Esophagus muscularis mucosa (tissue), 4 donors: ENCODE measurements around the gene TMEM9. TPM values are rescaled to one million over a fixed set of nuclear protein-coding genes. Genes with fewer than 3 reads are reported as not detected.
A peak's percentile ranks its signal among the peaks of the same experiment; 100 is the strongest.

Experiments used
- DNase-seq: peaks from one replicate; pipeline ENCODE4 v3.0.0-alpha.2; 2017; ENCODE audit errors: extremely low spot score
- H3K27ac ChIP-seq, 4 donors: fragments of 200-600 bp; sonication (generic); replicated peaks in 1 of 4; 1 replicate in 3 of 4; 2 replicates in 1 of 4; pipeline ENCODE4 v1.5.1; 2016 to 2019; ENCODE audit warnings: mild to moderate bottlenecking in 1 of 4
- H3K27me3 ChIP-seq, 4 donors: fragments of 200-600 bp; sonication (generic); one replicate each; pipeline versions ENCODE4 v1.5.1 to v1.6.0; 2016 to 2019
- H3K36me3 ChIP-seq, 4 donors: fragments of 200-600 bp; sonication (generic); one replicate each; pipeline ENCODE4 v1.5.1; 2016 to 2019
- H3K4me1 ChIP-seq, 4 donors: fragments of 200-600 bp; sonication (generic); one replicate each; pipeline ENCODE4 v1.5.1; 2016 to 2019
- H3K4me3 ChIP-seq, 4 donors: fragments of 200-600 bp; sonication (generic); 1 replicate in 2 of 4; 2 replicates in 2 of 4; pipeline ENCODE4 v1.5.1; 2016 to 2019; ENCODE audit warnings: mild to moderate bottlenecking in 4 of 4, moderate library complexity in 1 of 4
- H3K9me3 ChIP-seq, 4 donors: fragments of 200-600 bp; sonication (generic); 1 replicate in 3 of 4; 2 replicates in 1 of 4; pipeline ENCODE4 v1.5.1; 2016 to 2019
- CTCF ChIP-seq, 3 experiments: fragments of 200-600 bp in 2 of 3; fragments of 450-650 bp in 1 of 3; sonication (generic) in 2 of 3; IDR thresholded peaks; one replicate each; pipeline ENCODE4 v1.5.1; 2017 to 2019; ENCODE audit warnings: antibody characterized with exemption in 3 of 3, mild to moderate bottlenecking in 2 of 3, moderate library complexity in 1 of 3
- EP300 ChIP-seq: sonication (generic); formaldehyde crosslinking; IDR thresholded peaks from one replicate; pipeline ENCODE4 v1.6.1; 2017; ENCODE audit warnings: antibody characterized with exemption
- POLR2A ChIP-seq: fragments of 450-650 bp; IDR thresholded peaks from one replicate; pipeline ENCODE4 v1.6.1; 2017; ENCODE audit warnings: antibody characterized with exemption, moderate library complexity, mild to moderate bottlenecking, low read depth
- POLR2AphosphoS5 ChIP-seq, 2 donors: sonication (generic); formaldehyde crosslinking; IDR thresholded peaks; one replicate each; pipeline ENCODE4 v1.6.1; 2017; ENCODE audit warnings: antibody characterized with exemption in 2 of 2
- WGBS: methylation state at CpG from one replicate; pipeline ENCODE4 v1.1.5; 2018; 5-methylcytosine and 5-hydroxymethylcytosine counted together
- intact Hi-C: fragments of 100-400 bp; cut with DNase I; formaldehyde crosslinking; loops from one replicate; pipeline ENCODE4 v1.15.1; 2023
- total RNA-seq, 4 donors: library from RNA; depleted of rRNA; stranded (reverse); fragments of >200 nt; gene quantifications; one replicate each; pipeline versions ENCODE4 v1.1.0 to v1.2.1, GENCODE V29; 2016

Gene TMEM9
- total RNA-seq, 4 donors from 2014 or later: 40.1 to 56.1 (median 49.5) TPM

DNA sequence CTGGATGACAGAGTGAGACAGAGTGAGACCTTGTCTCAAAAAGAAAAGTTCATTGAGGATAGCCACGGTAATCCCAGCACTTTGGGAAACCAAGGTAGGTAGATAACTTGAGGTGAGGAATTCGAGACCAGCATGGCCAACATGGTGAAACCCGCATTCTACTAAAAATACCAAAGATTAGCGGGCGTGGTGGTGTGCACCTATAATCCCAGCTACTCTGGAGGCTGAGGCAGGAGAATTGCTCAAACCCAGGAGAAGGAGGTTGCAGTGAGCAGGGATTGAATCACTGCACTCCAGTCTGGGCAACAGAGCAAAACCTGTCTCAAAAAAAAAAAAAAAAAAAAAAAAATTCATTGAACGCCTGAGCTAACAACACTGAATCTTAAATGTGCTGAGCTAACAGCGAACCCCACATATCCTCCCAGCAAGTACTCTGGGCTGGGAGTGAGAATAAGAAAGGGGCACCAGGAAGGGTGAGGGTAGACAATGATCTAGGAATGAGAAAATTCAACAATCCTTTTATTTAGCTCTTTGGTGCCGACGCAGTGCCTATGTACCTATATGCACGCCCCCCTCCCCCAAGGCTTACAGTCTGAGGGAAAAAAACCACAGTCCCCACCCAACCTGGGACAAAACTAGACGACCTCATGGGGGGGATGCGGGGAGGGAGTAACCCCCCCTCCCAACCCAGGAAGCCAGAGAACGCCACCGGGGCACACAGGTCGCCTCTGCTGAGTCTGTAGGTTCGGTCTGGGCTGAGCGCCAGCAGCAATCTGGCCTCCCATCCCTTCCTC lies 40.6 kb downstream of the TMEM9 start:
- H3K9me3 ChIP-seq: no peaks in the 10 kb centered on the region
- H3K4me3 ChIP-seq: peak overlapping the region; percentile 59 to 73 (median 70)
- TF ChIP-seq EP300 (no peak), POLR2A (no peak), POLR2AphosphoS5 (IDR thresholded peaks at IDR 0.05) (no peak), CTCF (IDR thresholded peaks at IDR 0.05) (no peak)
- WGBS: 48% methylated on average over 16 of the region's 17 CpGs
- DNase-seq: no peak
- H3K27ac ChIP-seq: peak overlapping the region in 2 of 4 donors; percentile 70 to 79
- H3K27me3 ChIP-seq: peaks cover 0 to 16% (median 2%) of the 10 kb centered on the region in 4 donors
- H3K4me1 ChIP-seq: peaks cover 9 to 16% (median 15%) of the 10 kb centered on the region in 4 donors
- H3K36me3 ChIP-seq: no peaks in the 10 kb centered on the region
- intact Hi-C loops: loop anchor here (1.0 to 5.0 kb wide), 3 partner anchors 24 to 143 kb away; no protein-coding TSS in a partner anchor

- TF ChIP-seq POLR2AphosphoS5 (IDR thresholded peaks at IDR 0.05) (no peak), CTCF (IDR thresholded peaks at IDR 0.05) (no peak), POLR2A (no peak), EP300 (no peak)
- no peaks in the 10 kb centered on the region for H3K36me3 ChIP-seq
- DNase-seq: no peak
- 93% methylated on average over 3 of the region's 3 CpGs for WGBS
- peaks cover 9 to 16% (median 15%) of the 10 kb centered on the region in 4 donors for H3K4me1 ChIP-seq
- peaks cover 0 to 16% (median 2%) of the 10 kb centered on the region in 4 donors for H3K27me3 ChIP-seq
- no peak overlapping the region for H3K4me3 ChIP-seq
- intact Hi-C loops: loop anchor here (2.0 to 5.0 kb wide), 2 partner anchors 109 to 142 kb away; no protein-coding TSS in a partner anchor
- no peaks in the 10 kb centered on the region for H3K9me3 ChIP-seq
- H3K27ac ChIP-seq: no peak overlapping the region
Observed at GRCh38 chr1:201112926-201113325, 41.3 kb downstream of the TMEM9 start.

DNA sequence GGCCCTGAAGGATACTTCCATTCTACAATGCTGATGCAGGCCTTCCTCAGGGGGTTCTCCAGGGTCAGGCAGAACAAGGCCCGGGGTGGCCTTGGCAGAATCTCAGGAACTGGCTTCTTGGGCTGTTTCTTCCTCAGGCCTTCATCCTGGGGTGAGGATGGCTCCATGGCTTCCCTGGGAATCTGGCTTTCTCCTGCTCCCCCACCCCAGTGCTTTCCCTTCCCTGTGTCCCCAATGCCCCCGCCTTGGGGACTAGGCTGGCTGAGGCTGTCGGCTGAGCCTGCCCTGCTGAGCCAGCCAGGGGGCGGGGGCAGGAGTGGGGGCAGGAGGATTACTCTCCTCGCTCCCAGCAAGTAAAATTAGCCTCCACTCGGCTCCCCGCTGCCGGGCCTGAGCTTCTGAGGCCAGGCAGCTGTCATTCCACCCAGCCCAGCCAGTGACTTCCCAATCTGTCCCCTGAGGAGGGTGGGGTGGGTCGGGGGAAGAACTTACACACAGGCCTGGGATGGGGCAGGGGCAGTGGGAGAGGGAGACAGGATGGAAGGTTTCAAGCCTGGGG lies 42.0 kb downstream of the TMEM9 start, which contains the start of gene CACNA1S:
Gene CACNA1S, minus strand, starts transcription at position 254 of the 559 bp plus-strand sequence. Its CDS starts 87 bp downstream, at position 167.
- Histone ChIP-seq H3K4me1 (peaks cover 9 to 16% (median 15%) of the 10 kb centered on the region in 4 donors), H3K9me3 (no peaks in the 10 kb centered on the region), H3K4me3 (no peak within 1 kb of the TSS), H3K27ac (no peak within 1 kb of the TSS), H3K27me3 (peaks cover 0 to 16% (median 2%) of the 10 kb centered on the region in 4 donors), H3K36me3 (no peaks in the 10 kb centered on the region)
- TF ChIP-seq POLR2A (no peak), CTCF (IDR thresholded peaks at IDR 0.05) (no peak), EP300 (no peak), POLR2AphosphoS5 (IDR thresholded peaks at IDR 0.05) (no peak)
- intact Hi-C loops: loop anchor here (2.0 to 5.0 kb wide), 2 partner anchors 110 to 141 kb away; no protein-coding TSS in a partner anchor
- no peak for DNase-seq
- WGBS: 98% methylated on average over 5 of the region's 9 CpGs

DNA sequence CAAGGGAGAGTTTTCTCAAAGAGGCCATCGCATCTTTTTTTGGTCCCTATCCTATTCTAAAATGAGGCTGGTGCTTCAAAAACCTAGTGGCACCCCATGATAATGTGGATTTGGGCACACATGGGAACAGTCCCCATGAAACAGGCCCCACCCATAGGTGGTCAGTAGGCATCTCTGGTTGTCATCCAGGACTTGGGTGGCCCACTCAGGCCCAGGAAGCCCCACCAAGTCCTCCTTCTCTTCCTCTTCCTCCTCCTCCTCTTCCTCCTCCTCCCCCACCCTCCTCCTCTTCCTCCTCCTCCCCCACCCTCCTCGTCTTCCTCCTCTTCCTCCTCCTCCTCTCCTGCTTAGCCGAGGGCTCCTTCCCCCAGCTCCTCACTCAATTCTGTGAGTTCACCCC lies 42.6 kb downstream of the TMEM9 start:
- Histone ChIP-seq H3K27ac (no peak overlapping the region), H3K36me3 (no peaks in the 10 kb centered on the region), H3K9me3 (no peaks in the 10 kb centered on the region), H3K4me1 (peaks cover 9 to 16% (median 15%) of the 10 kb centered on the region in 4 donors), H3K27me3 (peaks cover 0 to 16% (median 2%) of the 10 kb centered on the region in 4 donors), H3K4me3 (no peak overlapping the region)
- TF ChIP-seq POLR2AphosphoS5 (IDR thresholded peaks at IDR 0.05): no peak
- TF ChIP-seq CTCF (IDR thresholded peaks at IDR 0.05): no peak
- no peak for TF ChIP-seq EP300
- no peak for TF ChIP-seq POLR2A
- WGBS: 95% methylated on average over 2 of the region's 3 CpGs
- no peak for DNase-seq
- intact Hi-C loops: loop anchor here (2.0 to 5.0 kb wide), 2 partner anchors 111 to 141 kb away; no protein-coding TSS in a partner anchor
